Stomach (tissue), 4 donors: ENCODE data around the gene LASP1NB.

Experiments
- EP300 ChIP-seq: sonication (generic); formaldehyde crosslinking; IDR thresholded peaks from one replicate; pipeline ENCODE4 v1.6.1; 2017; ENCODE audit warnings: antibody characterized with exemption
- POLR2AphosphoS5 ChIP-seq, 3 donors: sonication (generic); formaldehyde crosslinking; IDR thresholded peaks; one replicate each; pipeline ENCODE4 v1.6.1; 2016; ENCODE audit warnings: antibody characterized with exemption in 3 of 3
- TF ChIP-seq, protein P1 (sequence below), 7 experiments: fragments of 450-650 bp in 4 of 7; fragments of 200-600 bp in 3 of 7; sonication (generic) in 3 of 7; IDR thresholded peaks; one replicate each; pipeline ENCODE4 v1.5.1; 2016 to 2019; ENCODE audit warnings: antibody characterized with exemption in 7 of 7, control low read depth in 2 of 7, mild to moderate bottlenecking in 1 of 7

DNA sequence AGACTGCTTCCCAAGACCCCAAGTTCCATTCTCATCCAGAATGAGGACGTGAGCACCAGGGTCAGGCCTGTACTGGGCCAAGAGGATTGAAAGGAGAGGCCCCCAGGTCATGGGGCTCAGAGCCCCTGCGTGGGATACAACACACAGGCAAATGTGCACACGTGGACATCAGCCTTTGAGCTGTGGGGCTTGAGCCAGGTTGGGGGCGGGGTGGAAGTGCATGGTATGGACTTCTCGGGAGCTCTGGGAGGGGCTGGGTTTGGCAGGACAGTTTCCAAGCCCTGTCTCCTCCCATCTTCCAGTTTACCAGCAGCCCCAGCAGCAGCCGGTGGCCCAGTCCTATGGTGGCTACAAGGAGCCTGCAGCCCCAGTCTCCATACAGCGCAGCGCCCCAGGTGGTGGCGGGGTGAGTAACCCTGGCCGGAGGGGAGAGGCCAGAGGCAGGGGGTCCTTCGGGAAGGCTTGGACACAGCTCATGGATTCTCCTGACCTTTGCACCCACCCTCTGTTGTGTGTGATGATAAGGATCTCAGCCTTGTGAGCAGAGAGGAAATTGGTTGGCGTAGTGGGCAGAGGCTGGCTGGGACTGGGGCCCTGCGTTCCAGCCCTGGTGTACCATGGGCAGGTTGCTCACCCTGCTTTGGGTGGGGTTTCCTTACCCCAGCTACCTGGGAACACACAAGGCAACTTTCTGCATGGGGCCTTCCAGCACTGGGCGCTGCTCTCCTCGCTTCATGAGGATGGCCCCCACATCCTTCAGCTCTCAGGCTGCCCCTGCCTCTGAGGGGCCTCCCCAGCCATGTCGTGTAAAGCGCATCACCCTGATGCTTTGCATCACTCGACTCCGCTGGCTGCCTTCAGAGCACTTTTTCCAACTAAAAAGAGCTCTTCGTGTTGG is 10.4 kb upstream of the LASP1NB start:
- TF ChIP-seq EP300 (no peak), POLR2AphosphoS5 (IDR thresholded peaks at IDR 0.05) (no peak)
- TF ChIP-seq, protein P1, sequence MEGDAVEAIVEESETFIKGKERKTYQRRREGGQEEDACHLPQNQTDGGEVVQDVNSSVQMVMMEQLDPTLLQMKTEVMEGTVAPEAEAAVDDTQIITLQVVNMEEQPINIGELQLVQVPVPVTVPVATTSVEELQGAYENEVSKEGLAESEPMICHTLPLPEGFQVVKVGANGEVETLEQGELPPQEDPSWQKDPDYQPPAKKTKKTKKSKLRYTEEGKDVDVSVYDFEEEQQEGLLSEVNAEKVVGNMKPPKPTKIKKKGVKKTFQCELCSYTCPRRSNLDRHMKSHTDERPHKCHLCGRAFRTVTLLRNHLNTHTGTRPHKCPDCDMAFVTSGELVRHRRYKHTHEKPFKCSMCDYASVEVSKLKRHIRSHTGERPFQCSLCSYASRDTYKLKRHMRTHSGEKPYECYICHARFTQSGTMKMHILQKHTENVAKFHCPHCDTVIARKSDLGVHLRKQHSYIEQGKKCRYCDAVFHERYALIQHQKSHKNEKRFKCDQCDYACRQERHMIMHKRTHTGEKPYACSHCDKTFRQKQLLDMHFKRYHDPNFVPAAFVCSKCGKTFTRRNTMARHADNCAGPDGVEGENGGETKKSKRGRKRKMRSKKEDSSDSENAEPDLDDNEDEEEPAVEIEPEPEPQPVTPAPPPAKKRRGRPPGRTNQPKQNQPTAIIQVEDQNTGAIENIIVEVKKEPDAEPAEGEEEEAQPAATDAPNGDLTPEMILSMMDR (IDR thresholded peaks at IDR 0.05) = no peak
